GM19193 (cell line): ENCODE data around the gene CSNK1G1.
A peak's percentile ranks its signal among the peaks of the same experiment; 100 is the strongest.

Source experiments
- POLR2A ChIP-seq: IDR thresholded peaks from 4 replicates; pipeline ENCODE4 v1.6.1; 2011; ENCODE audit not compliant: insufficient read depth, insufficient read length; ENCODE audit errors: extremely low read depth

The CSNK1G1 gene

DNA sequence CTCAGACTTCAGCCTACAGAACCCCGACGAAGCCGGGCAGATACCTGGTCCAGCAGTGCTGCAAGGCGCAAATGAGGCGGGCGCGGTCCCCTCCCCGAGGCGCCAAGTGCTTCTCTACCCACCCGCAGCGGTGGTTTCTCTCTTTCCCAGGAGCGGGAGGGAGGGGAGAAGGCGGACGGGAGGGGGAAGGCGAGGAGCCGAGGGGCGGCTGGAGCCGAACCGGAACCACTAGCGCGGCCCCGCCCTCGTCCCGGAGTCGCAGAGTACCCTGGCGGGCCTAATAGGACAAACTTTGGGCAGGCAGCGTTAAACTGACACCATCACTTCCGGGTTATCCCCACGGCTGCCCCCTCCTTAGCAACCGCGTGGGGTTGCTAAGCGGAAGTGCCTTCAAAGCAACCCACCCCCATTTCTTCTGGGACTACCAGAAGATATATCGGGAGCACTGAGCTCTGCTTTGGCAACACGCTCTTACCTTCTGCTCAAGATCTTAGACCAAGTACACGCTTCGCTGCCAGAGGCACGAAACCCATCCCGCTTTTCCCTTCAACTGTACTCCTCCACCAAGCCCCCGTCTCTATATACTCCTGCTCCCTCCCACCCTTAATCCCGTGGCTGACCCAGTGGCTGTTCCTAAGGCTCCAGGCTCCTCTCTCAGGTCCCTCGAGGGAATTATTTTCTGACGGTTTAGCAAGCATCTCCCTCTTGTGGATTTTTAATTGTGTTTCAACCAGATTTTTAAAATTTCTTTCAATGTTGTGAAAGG lies at the start of gene CSNK1G1:
TSS of gene CSNK1G1 (minus strand) at position 230 of the 766 bp plus-strand sequence. CDS start 55,674 bp downstream, outside the sequence.
- TF ChIP-seq POLR2A = no peak

DNA sequence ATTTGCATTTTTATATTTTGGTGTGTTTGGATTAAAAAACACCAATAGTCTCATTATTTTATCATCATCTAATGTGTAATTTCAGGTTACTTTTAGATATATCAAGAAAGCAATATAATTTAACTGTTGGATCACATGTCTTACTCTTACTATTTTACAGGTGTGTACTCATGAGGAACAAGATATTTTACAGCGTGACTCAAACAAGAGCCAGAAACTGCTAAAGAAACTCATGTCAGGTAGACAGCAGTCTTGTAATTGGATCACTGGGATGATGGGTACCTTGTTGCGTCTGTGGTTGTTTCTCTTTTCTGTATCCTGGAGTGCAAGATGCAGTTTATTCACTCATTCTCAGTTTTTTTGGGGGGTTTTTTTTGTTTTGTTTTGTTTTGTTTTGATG lies 44.6 kb upstream of the CSNK1G1 start:
- TF ChIP-seq POLR2A = no peak

DNA sequence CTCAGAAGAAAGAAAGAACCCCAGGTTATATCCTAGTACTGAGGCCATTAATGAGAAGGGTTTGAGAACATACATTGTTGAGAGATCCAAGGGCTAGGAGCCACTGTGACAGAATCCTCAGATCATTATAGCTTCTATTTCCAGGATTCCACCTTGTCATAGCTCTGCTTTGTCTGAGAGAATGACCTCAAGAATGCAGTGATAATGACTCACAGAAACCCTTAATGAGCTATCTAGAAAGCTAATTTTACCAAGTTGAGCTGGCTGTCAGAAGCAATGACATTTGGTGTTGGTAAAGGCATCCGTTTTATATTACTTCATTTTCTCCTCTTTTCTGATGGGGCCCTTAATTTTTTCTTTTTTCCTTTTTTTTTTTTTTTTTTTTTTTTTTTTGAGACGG lies 42.6 kb upstream of the CSNK1G1 start:
- TF ChIP-seq POLR2A = no peak

DNA sequence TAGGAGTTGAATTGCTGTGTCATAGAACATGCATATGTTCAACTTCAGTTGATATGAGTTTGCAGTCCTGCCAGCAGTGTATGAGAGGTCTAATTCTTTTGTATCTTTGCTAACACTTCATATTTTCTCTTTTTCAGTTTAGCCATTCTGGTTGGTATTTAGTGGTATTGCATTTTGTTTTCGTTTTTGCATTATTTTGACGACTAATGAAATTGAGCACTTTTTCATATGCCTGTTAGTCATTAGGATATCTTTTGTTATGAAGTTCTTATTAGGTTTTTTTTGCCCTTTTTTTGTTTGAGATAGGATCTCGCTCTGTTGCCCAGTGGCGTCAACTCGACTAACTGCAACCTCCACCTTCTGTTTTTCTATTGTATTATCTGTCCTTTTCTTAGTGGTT lies 40.8 kb upstream of the CSNK1G1 start:
- no peak for TF ChIP-seq POLR2A

DNA sequence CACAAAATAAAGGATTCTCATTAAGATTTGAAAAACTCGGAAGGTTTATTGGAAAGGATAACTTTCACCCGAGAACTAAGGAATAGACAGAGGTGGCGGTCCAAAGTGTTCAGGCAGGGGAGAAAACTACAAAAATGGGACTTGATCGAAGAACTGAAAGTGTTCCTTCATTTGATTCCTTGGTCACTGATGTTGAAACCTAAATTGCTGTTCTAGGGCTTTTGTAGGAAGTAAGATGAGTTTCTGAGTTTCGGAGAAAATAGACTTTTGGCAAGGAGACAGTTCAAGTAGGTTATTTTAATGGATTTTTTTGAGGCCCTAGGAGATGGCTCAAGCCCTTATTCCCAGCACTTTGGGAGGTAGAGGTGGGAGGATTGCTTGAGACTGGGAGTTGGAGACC lies 33.1 kb upstream of the CSNK1G1 start:
- no peak for TF ChIP-seq POLR2A

DNA sequence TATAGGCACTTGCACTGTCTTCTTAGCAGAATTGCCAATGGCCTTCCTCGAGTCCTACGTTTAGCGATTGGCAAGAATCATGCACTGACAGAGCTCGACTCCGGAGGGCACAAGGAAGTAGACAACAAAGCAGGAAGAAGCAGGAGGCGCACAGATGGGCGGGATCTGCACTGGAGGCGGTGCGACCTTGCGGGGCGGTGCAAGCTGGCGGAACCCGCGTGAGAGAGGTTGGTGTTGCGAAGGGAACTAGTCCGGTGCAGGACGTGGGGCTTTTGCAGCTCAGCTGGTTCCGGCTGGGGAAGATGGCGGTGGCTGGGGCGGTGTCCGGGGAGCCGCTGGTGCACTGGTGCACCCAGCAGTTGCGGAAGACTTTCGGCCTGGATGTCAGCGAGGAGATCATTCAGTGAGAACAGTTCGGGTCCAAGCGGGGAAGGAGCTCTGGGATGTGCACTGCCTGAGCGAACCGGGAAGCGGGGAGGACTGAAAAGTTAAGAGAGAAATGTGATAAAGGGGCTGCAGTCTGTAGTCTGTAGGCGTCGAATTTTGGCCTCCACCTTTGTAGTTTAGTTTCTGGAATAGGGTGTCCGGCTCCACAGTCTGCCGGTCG lies 31.7 kb upstream of the CSNK1G1 start, which contains the start of gene TRIP4:
TSS of gene TRIP4 (plus strand) at position 275 of the 607 bp plus-strand sequence. CDS start at position 303, 28 bp downstream.
- peak; percentile 93 for TF ChIP-seq POLR2A

DNA sequence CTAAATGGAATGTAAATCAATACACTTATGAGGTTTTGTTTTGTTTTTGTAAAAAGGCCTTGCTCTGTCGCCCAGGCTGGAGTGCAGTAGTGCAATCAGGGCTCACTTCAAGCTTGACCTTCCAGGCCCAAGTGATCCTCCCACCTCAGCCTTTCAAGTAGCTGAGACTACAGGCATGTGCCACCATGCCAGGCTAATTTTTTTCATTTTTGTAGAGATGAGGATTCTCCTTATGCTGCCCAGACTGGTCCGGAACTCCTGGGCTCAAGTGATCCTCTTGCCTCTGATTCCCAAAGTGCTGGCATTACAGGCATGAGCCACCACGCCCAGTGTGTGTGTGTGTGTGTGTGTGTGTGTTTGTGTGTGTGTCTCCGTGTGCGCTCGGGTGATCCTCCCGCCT lies 30.3 kb upstream of the CSNK1G1 start:
- no peak for TF ChIP-seq POLR2A

DNA sequence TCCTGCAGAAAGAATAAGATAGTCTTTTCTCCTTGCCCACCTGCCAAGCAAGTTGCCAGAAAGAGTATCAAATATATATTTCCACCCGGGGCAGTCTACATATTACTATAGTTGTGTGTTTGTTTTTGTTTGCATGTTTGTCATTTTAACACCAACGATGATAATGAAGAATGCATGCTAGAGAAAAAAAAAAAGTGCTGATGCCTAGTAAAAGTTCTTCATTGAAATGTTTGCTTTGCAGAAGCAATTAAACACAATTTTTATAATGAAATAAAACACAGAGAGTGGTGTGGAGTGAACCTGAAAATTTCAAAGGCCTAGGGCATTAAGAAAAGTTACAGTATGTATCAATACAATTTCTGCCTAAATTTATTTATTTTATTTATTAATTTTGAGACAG lies 27.8 kb upstream of the CSNK1G1 start:
- TF ChIP-seq POLR2A = no peak

DNA sequence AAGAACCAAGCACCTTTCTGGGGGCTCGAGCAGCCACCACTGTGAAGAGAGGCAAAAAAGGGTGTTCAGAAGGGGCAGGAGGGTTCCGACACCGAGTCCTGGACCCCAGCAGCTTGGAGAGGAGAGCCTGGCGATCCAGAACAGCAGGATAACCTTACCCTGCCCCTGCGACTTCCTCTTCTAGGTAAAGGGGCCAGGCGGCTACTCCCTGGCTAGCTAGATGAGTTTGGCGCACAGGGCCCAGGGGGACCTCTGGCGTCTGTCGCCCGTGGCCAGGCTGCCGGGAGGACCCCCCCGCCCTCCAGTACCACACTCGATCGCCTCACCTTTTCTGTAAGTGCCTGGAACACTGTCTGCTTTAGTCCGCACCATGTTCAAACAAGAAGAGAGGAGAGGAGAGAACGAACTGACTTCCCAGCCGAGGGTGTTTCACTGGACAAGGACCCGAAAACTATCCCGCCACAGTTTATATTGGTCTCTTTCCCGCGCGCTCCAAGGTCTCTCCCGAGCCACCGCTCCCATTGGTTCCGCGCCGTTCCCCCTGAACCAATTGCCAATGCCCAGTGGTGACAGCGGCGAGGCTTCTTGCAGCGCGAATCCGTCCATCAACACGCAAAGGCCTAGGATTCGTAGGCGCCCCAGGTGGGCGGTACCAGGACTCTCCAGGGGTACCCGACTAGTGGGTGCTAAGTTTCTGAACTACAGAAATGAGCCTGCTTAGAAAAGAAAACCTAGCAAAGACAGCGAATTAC lies 25.2 kb upstream of the CSNK1G1 start, which contains the start of gene PCLAF:
TSS of gene PCLAF (minus strand) at position 442 of the 752 bp plus-strand sequence. CDS start at position 372, 70 bp downstream.
- peak; percentile 83 for TF ChIP-seq POLR2A

DNA sequence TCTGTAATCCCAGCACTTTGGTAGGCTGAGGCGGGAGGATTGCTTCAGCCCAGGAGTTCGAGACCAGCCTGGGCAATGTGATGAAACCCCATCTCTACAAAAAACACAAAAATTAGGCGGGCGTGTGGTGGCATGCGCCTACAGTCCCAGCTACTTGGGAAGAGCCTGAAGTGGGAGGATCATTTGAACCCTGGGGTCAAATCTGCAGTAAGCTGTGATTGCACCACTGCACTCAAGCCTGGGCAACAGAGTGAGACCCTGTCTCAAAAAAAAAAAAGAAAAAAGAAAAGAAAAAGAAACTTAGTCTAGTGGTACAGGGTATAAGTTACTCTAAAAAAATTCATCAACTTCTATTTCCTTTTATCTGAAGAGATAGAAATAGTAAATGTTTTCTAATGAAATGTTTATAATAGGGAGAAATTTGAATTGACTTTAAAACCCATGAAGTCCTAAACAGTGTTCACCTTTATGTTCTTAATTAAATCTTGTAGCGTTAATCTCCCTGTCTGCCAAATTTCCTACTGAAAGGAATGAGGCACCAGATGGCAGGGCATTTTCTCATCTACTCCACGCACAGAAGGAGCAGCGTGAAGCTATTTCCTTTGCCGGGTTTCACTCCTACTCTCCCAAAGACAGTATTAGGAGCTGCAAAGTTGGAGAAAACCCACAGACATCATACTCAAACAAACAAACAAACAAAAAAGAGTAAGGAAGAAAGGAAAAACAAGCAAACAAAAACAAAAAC lies 23.4 kb upstream of the CSNK1G1 start:
- no peak for TF ChIP-seq POLR2A

DNA sequence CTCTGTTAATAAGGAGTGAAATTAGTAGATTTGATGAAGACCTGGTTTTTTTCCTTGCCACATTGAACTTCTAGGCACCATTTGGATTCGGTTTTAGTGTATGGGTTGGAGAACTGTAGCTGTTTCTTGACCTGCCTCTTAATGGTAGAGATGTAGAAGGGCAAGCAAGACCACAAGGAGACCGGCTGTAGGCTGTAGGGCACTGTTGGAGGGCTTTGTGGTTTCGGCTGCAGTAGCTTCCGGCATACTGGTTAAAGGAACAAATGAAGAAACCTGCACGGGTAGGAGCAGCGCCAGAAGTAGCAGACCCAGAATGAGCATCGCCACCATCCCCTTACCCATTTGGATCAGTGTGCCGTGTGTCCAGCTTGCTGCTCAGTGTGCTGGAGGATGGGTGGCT lies 17.4 kb upstream of the CSNK1G1 start:
- TF ChIP-seq POLR2A = no peak

DNA sequence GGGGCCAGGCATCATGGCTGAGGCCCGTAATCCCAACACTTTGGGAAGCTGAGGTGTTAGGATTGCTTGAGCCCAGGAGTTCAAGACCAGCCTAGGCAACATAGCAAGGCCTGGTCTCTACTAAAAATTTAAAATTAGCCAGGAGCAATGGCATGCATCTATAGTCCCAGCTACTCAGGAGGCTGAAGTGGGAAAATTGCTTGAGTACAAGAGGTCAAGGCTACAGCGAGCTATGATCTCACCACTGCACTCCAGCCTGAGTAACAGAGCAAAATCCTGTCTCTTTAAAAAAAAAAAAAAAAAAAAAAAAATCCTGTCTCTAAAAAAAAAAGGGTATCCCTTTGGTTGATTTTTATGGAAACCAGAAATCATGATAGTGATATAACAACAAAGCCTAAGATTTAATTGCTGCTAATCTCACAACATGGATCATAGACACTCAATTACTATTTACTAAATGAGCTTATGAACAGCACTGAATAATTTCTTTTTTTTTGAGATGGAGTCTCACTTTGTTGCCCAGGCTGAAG lies 13.2 kb upstream of the CSNK1G1 start:
- TF ChIP-seq POLR2A = no peak

DNA sequence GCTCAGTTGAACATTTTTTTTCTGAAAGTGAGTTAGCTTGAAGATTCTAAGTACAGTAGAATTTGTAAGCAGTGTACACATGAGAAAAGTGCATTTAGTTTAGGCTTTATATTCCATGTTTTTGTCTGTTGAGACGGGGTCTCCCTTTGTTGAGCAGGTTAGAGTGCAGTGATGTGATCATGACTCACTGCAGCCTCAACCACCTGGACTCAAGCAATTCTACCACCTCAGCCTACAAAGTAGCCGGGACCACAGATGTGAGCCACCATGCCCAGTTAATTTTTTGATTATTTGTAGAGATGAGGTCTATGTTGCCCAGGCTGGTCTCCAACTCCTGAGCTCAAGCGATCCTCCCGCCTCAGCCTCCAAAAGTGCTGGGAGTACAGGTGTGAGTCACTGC lies 5.3 kb upstream of the CSNK1G1 start:
- TF ChIP-seq POLR2A = no peak

DNA sequence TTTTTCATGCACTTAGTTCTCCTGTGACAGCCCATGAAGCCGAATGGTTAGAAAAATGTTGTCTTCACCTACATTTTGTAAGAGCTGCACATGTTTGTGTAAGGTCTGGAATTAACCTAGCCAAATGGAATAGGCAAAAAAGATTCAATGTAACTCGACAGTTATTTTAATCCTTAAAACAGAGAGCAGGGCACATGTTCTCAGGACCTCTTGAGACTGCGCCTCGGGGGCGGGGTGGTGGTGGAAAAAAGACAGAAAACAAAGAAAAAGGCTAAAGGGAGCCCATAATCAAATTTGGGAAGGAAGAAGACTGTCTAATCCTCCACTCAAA lies 702 bp upstream of the CSNK1G1 start:
- no peak for TF ChIP-seq POLR2A

DNA sequence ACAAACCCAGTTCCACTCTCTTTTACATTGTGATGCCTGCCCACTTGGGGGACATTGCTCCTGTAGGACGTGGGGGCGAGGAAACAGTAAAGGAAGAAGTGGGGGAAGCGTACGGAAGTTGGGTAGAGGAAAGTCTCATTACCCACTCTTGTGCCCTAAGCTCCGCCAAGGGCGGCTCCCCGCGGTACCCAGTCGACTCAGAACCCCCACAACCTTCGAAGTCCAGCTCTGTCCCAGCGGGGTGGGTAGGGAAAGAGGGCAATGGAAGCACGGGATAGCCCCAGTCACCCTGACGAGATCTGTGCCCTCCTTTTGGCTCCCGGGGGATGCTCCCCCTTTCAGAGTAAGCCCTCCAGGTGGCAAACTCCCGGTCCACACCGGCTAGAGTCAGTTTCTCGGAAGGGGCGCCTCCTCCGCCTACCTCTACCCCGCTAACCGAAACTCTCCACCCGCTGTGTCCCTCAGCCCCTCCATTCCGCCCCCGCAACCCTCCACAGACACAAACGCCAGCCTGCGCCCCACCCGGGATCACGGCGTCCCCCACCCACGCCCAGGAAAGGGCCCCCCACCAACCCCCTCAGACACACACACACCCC lies 527 bp downstream of the CSNK1G1 start:
- TF ChIP-seq POLR2A = no peak

DNA sequence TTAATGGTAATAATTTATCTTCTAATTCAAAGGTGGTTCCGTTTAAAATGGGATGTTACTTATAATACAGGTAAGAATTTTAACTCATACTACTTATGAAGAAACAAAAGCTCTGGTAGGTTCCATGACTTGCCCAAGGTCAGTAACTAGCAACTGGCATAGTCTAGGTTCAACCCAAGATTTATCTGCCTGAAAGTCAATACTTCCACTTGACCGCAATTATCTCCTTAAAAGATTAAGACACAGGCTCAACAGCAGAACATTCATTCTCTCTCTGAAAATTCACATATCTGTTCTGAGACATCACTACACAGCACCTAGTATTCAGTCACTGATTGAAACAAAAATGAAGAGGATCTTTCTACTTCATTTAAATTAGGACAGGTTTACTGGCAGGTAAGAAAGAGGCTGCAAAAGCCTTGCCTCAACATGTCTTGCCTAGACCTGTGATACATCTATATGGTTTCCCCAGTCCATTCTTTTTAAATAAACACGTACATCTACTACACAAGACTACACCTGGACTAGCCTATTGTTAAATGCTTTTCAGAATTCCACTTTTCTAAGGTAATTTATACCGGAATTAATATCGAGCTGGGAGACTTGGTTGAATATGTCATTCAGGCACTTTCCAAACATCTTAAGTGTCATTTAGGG lies 1.2 kb downstream of the CSNK1G1 start:
- TF ChIP-seq POLR2A = no peak
